Sigmoid colon (tissue), 4 donors: ENCODE data around the gene CSDE1.

ENCODE experiments used
- CTCF ChIP-seq, 4 experiments: fragments of 450-650 bp in 3 of 4; fragments of 200-600 bp in 1 of 4; IDR thresholded peaks; one replicate each; pipeline ENCODE4 v1.5.1; 2016 to 2019; ENCODE audit warnings: antibody characterized with exemption in 4 of 4, mild to moderate bottlenecking in 3 of 4, moderate library complexity in 2 of 4
- POLR2A ChIP-seq, 2 donors: fragments of 450-650 bp; IDR thresholded peaks; one replicate each; pipeline ENCODE4 v1.6.1; 2016; ENCODE audit warnings: antibody characterized with exemption in 2 of 2, mild to moderate bottlenecking in 2 of 2, moderate library complexity in 2 of 2
- POLR2AphosphoS5 ChIP-seq, 4 donors: sonication (generic); formaldehyde crosslinking; IDR thresholded peaks; one replicate each; pipeline ENCODE4 v1.6.1; 2017; ENCODE audit warnings: antibody characterized with exemption in 4 of 4

- TF ChIP-seq CTCF (IDR thresholded peaks at IDR 0.05): no peak
- no peak for TF ChIP-seq POLR2A (IDR thresholded peaks at IDR 0.05)
- TF ChIP-seq POLR2AphosphoS5 (IDR thresholded peaks at IDR 0.05): no peak
These were observed 90.8 kb downstream of the CSDE1 start for GRCh38 chr1:114666954-114667353.
